Measurements from ENCODE around the gene MPP3.

The MPP3 gene

DNA sequence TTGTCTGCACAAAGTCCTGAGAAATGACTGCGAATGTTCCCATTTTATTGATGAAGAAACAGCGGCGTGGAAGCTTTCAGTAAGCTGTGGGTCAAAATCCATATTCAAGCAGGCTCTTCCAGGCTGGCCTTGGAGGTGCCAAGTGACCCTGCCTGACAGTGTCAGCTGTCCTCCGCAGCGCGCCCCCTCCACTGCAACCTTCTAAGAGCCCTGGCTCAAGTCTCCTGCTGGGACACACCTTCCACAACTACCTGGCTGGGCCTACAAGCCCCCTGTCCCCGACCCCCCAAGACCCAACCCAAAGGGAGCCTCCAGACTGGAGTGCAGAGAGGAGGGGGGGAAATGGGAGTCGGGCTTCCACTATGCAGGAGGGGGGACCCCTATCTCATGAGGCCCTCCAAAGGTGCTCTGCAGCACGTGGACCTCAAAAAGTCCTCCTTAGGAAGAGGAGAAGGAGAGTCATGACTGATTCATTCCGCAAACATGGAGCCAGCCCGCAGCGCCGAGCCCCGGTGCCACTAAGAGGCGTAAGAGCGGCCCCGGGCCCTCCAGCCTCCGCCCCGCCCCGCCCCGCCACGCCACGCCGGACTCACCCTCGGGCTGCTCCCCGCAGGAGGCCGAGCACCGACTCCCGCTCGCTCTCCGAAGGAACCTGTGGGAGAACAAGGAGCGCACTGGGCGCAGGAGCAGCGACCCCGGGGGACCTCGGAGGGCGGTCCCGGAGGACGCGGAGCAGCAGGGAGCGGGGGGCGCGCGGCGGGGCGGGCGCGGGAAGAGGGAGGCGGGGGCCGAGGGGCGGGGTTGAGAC lies 574 bp downstream of the MPP3 start:
- DNase-seq (ENCODE audit: low spot score): no peak

DNA sequence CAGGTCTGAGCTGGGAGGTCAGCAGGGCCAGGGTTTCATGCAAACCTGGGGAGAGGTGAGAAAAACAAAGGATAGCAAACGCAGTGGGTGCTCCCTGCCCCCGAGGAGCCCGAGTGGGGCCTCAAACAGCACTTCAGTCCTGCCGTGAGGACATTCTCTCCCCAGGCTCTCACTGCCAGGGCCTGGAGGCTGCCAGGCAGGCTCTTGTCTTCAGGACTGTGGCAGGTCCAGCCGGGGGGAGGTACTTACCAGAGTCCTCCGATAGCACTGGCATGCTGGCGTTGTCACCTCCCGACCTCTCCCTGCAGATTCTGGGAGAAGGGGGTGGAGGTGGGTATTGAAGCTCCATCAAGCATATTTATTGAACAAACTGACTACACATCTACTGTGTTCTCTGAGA lies 1.3 kb downstream of the MPP3 start:
- DNase-seq (ENCODE audit: low spot score): no peak

DNA sequence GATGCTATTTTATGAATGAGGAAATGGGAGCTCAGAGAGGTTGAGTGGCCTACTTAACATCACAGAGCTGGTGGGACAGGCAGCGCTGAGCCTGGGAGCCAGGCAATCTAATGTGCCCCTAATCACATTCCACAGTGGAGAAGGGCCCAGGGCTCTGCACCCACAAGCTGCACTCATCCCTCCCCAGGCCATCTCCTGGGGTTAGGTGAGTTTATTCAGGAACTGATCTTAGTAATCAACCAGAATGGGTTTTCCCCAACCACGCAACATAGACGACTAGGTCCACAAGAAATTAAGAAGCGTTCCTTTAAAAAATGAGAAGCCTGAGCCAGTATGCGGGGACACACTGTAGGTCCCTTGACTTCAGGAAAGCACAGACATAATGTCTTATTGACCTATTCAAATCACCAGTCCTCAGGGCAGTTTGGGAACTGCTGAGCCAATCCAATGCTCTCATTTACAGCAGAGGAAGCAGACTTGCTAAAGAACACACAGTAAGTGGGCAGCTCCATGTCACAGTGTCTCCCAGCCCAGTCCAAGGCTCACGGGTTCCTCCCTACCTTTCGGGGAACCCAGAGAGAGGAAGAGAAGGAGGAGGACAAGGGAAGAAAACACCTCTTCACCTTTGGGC lies 2.3 kb downstream of the MPP3 start:
- DNase-seq (ENCODE audit: low spot score): no peak

DNA sequence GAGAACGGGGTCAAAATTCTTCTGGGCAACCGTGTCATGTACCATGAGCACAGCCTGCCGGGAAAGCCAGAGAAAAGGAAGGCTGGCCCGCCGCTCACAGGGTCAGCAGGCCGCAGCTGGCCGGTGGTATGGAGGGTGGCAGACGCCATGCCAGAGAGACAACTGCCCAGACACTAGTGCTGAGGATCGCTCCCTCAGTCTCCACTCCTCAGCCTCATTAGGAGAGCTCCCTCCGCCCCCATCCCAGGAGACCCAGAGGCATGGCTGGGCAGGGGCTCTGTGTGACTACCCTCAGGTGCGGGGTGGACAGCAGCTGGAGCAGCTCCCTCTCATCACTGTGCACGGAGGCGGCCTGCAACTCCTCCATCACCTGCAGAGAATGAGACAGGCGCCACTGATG lies 3.2 kb downstream of the MPP3 start:
- no peak for DNase-seq (ENCODE audit: low spot score)

DNA sequence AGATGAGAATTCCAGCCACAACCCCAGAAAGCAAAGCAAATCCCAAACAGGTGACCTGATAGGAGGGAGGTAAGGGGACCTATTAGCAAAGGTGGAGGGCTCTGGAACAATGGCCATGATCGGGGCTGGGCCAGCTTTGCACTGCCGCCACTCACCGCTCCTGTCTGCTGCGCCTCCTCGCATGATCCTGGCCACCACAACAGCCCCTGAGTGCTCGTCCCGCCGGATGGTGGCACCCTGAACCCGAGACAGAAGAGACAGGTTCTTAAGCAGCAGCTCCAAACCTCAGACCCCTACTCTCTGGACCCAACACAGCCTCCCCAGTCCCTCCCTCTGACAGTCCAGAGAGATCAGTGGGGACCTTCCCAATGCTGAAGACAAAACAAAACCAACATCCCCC lies 5.3 kb downstream of the MPP3 start:
- no peak for DNase-seq (ENCODE audit: low spot score)

DNA sequence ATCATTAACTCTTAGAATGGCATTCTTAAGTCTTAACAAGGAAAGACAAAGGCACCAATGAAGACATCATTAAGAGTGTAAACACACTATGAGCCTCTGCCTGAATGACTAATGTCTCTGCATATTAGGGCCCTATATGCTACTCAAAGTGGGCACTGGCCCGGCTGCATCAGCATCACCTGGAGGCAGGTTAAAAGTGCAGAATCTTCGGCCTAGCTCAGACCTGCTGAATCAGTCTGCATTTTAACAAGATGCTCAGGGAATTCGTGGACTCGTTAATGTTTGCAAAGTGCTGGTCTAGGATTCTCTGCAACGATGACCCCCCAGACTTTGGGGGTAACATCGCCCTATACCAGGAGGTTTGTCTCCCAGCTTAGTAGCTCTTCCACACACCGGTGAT lies 6.7 kb downstream of the MPP3 start:
- DNase-seq (ENCODE audit: low spot score): no peak

DNA sequence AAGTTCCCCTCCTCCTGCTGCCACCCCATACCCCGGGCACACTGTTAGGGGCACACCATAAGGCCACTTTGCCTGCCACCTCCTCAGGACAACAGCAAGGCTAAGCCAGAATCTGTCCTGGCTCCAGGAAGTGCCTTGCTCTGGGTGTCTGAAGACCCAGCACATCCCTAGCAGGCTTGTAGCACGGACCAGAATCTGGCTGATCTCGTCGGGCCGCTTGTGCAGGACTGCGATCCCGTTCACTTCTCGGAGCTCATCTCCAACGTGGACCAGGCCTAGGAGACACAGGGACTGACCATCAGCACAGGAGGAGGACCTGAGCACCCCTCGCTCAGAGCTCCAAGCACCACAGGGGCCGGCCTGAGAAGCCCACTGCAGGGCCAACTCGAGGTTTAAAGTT lies 7.4 kb downstream of the MPP3 start:
- no peak for DNase-seq (ENCODE audit: low spot score)

DNA sequence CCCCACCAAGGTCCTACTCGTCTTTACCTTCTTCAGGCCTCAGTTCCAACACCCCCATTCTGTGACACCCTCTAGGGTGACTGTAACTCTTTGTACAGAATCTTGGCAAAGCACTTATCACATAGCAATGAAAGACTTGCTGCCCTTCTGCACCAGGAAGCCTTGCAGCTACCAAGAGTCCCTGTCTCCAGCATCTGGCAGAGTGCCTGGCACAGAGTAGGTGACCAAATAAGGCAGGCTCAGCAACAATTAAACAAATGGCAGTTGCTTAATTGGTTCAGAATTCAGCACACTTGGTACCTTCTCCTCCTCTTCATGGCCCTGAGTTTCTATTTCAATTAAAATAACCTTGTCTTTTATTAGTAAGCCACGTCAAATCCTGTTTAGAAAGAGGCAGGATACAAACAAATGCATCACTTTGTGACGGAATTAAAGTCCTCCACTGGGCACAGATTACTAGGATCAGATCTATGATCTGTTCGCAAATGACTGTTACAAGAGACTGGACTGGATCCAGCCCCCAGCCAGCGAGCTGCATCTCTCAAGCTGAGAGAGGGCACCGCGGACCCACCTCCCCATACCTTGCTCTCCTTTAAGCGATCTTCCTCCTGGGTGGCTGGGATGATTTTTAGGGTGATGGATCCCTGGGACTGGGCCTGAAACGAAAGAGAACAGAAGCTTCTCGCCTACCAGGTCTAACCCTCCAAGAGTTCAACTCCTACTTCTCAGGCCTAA lies 9.4 kb downstream of the MPP3 start:
- peak; percentile 22 for DNase-seq (ENCODE audit: low spot score)

DNA sequence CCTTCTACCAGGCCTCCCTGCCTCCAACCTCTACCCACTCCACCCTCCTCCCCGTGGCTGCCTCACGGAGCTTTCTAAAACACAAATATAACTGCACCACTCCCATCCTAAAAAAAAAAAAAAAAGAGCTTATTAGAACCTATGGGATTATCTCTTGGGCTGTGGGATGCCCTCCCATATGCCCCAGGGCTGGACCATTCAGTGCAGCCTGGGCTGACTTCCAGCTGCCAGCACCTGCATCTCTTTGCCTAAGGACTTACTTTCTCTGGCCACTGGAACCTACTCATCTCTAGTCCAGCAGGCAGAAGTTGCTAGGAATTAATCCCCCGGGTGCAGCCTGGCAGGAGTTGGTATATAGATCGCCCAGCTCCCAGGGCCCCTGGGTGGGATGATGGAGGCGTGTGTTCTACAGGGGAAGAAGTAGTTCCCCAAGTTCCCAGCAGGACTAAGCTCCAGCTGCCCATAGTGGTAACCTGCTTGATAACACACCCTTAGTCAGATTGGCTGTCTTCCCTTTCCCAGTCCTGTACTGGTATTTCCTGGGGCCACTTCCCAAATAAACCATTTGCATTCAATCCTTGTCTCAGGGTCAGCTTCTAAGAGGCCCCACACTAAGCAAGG lies 10.3 kb downstream of the MPP3 start:
- no peak for DNase-seq (ENCODE audit: low spot score)

DNA sequence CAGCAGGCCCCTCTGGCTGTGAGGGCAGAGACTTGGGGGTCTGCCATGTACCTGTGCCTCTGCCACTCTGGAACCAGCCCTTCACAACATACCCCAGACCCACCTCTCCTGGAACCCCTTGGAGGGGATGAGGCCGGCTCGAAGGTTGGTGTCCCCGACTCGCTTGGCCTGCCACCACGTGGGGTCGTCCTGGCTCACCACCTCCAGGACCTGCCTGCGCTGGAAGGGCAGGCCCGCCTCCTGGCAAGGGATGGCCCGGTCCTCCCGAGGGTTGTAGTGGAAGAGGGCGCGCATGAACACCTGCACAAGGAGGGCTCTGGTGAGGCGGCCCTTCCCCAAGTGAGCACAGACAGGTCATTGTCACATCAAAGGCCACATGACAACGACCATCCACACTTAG lies 12.2 kb downstream of the MPP3 start:
- DNase-seq (ENCODE audit: low spot score): no peak

DNA sequence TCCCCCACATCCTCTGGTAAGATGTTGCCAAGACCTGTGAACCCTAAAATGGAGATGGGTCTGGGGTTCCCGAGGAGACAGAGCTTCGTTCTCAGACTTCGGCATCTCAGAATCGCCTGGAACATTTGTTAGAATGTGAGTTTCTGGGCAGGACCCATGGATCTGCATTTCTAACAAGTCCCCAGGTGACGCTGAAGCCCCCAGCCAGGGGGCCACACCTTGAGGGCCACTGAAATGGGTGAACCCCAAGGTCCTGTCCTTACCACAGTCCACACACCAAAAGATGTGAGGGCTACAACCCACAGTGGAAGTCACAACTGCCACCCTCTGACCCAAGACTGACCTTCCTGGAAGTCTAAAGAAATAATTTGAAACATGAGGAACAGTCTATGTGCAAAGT lies 14.0 kb downstream of the MPP3 start:
- no peak for DNase-seq (ENCODE audit: low spot score)

DNA sequence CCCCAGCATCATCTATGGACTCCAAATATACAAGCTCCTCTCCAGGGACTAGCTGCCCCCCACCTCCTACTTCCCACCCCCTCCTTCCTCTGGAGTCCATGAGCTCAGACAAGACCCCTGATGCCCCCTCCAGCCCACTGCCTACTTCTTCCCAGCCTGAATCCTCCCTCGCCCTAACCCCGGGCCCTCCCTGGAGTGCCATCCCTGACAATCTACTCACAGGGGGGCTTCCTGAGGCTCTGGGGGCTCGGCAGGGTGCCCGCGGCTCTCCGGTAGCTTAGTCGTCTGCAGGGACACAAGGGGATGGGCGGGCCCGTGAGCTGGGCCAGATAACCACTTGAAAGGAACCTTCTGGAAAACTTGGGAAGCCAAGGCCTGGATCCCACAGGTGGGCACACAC lies 15.1 kb downstream of the MPP3 start:
- no peak for DNase-seq (ENCODE audit: low spot score)

DNA sequence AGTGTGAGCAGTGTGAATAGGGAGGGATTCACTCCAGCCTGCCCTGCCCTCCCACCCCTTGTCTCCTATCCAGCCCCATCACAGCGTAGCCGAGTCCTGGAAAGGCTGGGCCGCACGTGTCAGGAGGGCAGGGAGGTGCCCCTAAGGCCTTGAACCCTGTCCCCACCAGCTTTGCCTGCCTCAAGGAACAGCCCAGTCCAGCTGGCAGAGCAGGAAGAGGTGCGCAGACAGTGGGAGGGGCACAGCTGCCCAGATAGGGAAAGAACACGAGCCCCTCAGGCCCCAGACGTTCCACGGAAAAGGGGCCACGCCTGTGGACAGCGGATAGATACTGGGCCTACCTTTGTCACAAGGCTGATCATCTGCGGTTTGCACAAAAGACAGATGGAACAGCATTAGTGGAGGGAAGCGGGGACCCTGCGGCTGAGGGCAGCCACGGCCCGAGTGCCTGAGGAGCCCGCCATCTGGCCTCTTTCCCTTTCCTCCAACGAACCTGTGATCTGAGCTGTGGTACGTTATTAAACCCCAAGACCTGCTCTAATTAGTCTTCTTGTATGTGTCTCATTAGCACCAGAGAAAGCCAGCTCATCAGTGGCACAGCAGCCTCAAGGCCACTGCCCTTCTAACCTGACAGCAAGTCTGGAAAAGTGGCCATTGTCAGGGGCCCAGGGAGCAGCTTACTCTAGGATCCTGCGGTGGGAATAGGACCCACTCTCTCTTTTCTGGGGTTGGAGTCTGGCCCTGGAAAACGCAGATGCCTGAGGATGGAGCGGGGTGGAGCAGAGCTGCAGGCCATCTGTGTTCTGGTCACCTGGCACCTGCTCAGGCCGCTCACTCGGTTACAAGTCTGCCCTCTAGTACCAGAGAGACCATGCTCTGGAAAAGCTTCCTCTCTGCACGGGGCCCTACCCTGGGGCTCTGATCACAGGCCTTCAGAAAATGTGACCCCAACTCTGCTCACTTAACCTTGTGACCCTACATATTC lies 16.3 kb downstream of the MPP3 start:
- DNase-seq (ENCODE audit: low spot score): no peak

DNA sequence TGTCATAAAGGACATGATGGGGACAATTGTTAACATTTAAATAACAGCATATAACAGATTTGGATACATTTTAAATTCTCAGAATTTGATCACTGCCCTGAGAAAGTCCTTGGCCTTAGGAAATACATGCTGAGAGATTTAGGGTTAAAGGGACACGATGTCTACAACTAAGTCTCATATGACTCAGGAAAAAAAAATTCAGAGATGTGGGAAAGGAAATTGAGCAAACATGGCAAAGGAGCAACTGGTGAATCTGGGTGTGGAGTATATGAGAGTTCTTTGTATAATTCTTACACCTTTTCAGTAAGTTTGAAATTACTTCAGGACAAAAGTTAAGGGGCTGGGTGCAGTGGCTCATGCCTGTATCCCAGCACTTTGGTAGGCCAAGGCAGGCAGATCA lies 18.2 kb downstream of the MPP3 start:
- no peak for DNase-seq (ENCODE audit: low spot score)

DNA sequence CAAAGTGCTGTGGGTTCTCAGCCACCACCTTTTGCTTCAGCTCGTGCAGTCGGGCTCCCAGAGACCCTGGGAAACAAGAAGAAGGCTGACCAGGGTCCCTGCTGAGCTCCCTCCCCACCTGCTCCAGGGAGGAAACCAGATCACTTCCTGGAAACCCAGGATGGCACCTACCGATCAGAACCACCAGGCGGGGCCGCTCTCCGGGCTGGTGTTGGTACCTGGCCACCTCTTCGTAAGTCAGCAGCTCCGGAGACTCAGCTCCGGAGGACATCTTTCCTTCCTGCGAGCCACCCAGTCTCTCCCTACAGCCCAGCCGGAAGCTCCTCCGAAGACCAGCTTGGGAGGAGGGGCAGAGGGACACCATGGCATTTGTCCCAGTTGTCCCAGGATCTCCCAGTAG lies 18.9 kb downstream of the MPP3 start:
- DNase-seq (ENCODE audit: low spot score): no peak

DNA sequence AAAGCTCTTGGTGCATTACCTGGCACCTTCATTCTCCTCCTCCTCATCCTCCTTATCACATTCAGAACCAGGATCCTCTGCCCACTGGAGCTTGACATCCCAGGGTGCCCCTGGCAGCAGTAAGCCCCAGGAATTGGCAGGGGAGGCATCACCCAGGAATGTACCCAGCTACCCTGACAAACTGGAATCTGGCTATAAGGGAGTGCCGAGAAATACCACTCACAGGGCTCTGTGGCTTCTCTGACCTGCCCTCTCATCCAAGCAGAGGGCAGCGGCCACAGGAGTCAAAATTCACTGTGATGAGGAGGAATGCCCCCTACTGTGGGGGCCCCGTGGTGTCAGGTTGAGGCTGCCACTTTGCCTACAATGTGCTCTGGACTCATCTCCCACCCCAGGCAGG lies 19.6 kb downstream of the MPP3 start:
- no peak for DNase-seq (ENCODE audit: low spot score)

DNA sequence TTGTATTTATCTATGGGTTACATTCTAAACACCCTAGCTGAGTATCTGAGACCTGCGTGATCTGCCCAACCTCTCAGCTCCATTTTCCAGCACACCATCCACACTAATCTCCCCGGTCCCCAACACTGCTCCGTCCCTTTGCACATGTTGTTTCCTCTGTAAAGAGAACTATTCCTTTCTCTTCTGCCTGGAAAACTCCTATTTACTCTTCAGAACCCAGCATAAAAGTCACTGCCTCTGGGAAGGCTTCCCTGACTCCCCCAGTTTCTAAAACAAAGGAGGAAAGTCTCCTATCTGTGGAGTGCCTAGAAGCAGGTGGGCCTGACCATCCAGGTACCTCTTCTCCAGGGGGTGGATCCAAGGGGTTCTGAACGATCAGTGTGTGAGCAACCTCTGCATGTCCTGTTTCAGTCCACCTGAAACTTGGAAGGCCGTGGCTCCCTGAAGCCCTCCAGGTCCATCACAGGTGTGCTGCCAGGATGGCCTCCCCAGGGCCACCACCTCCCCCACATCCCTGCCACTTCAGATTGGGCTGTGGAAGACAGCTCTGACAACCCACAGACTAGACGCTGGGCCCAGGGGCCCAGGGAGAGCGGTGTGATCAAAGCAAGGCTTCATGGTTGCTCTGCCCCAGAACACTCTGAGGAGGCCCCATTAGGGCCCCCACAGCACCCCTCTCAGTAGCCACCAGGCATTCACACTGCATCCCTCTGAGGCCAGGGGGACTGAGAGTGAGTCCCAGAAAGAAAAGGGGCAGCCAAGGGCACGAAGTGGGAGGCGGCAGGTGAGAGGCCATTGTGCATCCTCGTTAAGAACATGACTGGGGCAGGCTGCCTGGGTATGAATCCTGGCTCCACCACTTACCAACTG lies 20.3 kb downstream of the MPP3 start:
- no peak for DNase-seq (ENCODE audit: low spot score)

DNA sequence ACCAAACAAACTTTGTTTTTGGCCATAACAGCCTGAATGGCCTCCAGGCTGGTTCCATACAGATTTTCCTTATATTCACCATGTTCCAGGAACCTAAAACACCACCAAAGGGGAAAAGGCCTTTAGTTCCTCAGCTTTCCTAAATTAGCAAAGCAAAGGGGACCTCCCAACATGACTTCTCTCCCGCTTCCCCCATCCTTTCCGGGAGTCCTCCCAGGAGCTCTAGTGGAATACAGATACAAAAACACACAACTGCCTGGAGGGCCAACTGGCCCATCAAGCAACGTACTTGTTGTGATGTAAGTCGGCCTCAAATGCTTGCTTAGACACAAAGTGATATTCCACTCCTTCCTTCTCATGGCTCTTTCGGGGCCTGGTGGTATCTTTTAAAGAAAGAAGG lies 22.1 kb downstream of the MPP3 start:
- DNase-seq (ENCODE audit: low spot score): no peak

DNA sequence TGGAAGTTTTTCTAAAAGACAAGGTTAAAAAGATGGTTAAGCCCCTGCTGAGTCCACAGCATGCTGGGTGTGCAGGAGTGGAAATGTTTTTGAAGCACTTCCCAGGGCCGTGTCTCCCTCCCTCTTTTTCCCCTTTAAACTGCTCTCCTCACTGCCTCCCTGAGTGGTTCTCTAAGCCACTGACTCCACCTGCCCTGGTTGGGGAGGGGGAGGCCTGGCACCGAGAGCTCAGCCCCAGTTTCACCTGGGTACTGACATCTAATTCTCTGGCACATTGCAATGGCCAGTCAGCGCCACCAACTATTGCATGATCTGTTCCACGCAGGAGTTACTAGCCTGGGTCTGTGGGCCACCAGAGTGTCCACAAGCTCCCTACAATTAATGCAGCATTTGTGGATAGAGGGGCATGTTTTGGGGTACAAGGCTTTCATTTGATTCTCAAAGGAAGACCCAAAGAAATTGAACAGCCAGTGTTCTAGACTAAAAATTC lies 22.7 kb downstream of the MPP3 start:
- DNase-seq (ENCODE audit: low spot score): no peak

DNA sequence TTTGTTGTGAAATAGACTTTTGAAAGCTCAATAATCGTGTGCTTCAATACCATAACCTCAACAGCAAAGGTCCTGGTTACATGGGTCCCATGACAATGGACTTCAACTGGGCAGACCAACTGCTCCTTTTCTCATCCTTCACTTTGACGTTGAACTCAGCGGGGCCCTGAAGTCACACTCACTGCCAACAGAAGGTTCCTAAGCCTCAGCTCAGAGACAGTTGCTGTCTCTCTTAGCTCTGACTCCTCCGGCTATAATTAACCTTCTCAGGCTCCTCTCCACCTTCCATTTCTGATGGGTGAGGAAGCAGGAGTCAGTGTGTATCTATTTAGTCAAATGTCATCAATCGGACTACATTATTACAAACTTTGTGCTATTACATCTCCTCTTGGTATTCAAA lies 23.8 kb downstream of the MPP3 start:
- DNase-seq (ENCODE audit: low spot score): no peak
